Testis (tissue), 2 donors: ENCODE measurements around the gene PCDHGA8.

Experiments used
- CTCF ChIP-seq, 3 experiments: fragments of 450-650 bp in 2 of 3; fragments of 200-600 bp in 1 of 3; sonication (generic) in 1 of 3; IDR thresholded peaks; one replicate each; pipeline ENCODE4 v1.5.1; 2016 to 2019; ENCODE audit warnings: antibody characterized with exemption in 3 of 3, mild to moderate bottlenecking in 2 of 3, moderate library complexity in 1 of 3
- POLR2A ChIP-seq: fragments of 450-650 bp; IDR thresholded peaks from one replicate; pipeline ENCODE4 v1.6.1; 2017; ENCODE audit warnings: antibody characterized with exemption, mild to moderate bottlenecking, moderate library complexity

- TF ChIP-seq POLR2A = no peak
- peak in 2 of 3 experiments; percentile 18 to 19 for TF ChIP-seq CTCF (IDR thresholded peaks at IDR 0.05)
Observed at GRCh38 chr5:141373673-141374317, 18.6 kb upstream of the PCDHGA8 start, which contains the start of gene PCDHGA6.
